Kidney (tissue), 14 donors: ENCODE data around the gene KMT2C. TPM values are rescaled to one million over a fixed set of nuclear protein-coding genes. Genes with fewer than 3 reads are reported as not detected.

Experiments
- DNase-seq, 5 donors: peaks; one replicate each; pipeline ENCODE4 v3.0.0-alpha.2; 2013 to 2020
- FAIRE-seq: peaks from 2 replicates; lab custom pipeline; 2012; peaks lifted over from hg19 to GRCh38; lab: Jason Lieb, UNC
- H3K27ac ChIP-seq, 2 donors: one replicate each; pipeline ENCODE4 v1.7.0; 2013; ENCODE audit warnings: low read depth in 2 of 2, low read length in 2 of 2, inconsistent platforms in 1 of 2
- H3K27me3 ChIP-seq: one replicate; pipeline ENCODE4 v1.7.1; 2013; ENCODE audit warnings: low read length, inconsistent platforms; ENCODE audit not compliant: control insufficient read depth, insufficient read depth
- H3K36me3 ChIP-seq, 3 donors: one replicate each; pipeline versions ENCODE4 v1.7.0 to v1.7.1; 2013; ENCODE audit warnings: low read length in 3 of 3, control low read depth in 1 of 3, inconsistent platforms in 1 of 3; ENCODE audit not compliant: insufficient read depth in 3 of 3, control insufficient read depth in 2 of 3
- H3K4me1 ChIP-seq, 3 donors: one replicate each; pipeline versions ENCODE4 v1.7.0 to v1.7.1; 2013; ENCODE audit warnings: low read length in 3 of 3, inconsistent platforms in 1 of 3, low read depth in 1 of 3; ENCODE audit not compliant: control insufficient read depth in 2 of 3, insufficient read depth in 2 of 3
- H3K4me3 ChIP-seq, 3 donors: one replicate each; pipeline versions ENCODE4 v1.7.0 to v1.8.1; 2013; ENCODE audit warnings: low read length in 3 of 3, control low read depth in 1 of 3, inconsistent platforms in 1 of 3
- H3K9ac ChIP-seq, 3 donors: one replicate each; pipeline versions ENCODE4 v1.7.0 to v1.7.1; 2013; ENCODE audit warnings: low read length in 3 of 3, control low read depth in 1 of 3, inconsistent platforms in 1 of 3
- H3K9me3 ChIP-seq, 3 donors: one replicate each; pipeline versions ENCODE4 v1.7.0 to v1.7.1; 2013; ENCODE audit warnings: low read length in 3 of 3, control low read depth in 1 of 3, inconsistent platforms in 1 of 3; ENCODE audit not compliant: control insufficient read depth in 2 of 3, insufficient read depth in 1 of 3
- intact Hi-C: fragments of 100-400 bp; cut with DNase I; formaldehyde crosslinking; loops from one replicate; pipeline ENCODE4 v1.11.1; 2022
- polyA plus RNA-seq: library from polyadenylated mRNA; stranded (reverse); fragments of 350-450 nt; fragmentation: Illumina TruSeq; extraction: RNeasy Lipid Tissue Mini Kit (QIAGEN cat#74804); gene quantifications from one replicate; pipeline ENCODE4 v1.2.3, GENCODE V29; 2014; ENCODE audit warnings: low read depth, low replicate concordance; ENCODE audit not compliant: insufficient read depth
- total RNA-seq: library from RNA; stranded (reverse); fragmentation: NEBNext Ultra II Directional; extraction: Animal tissue kit (Norgen Biotek cat#: 25700); gene quantifications from one replicate; pipeline ENCODE4 v1.2.1, GENCODE V29; 2021
- TF ChIP-seq, protein P1 (sequence below): IDR thresholded peaks from 3 replicates; pipeline ENCODE4 v1.5.1; 2012; ENCODE audit warnings: mild to moderate bottlenecking, moderate library complexity, borderline replicate concordance; ENCODE audit not compliant: insufficient read depth; ENCODE audit errors: extremely low read depth
- donor health status: control.
- donor health status: control.
- donor health status: control.
- donor health status: control.
- donor health status: control.
- donor health status: DM: yes; HTN: yes; CAD: no.
- donor health status: Normal renal cell carcinoma (clear cell type).

KMT2C gene
- total and polyA plus RNA-seq, 2 donors from 2014 or later: 4.8 to 102 TPM

DNA sequence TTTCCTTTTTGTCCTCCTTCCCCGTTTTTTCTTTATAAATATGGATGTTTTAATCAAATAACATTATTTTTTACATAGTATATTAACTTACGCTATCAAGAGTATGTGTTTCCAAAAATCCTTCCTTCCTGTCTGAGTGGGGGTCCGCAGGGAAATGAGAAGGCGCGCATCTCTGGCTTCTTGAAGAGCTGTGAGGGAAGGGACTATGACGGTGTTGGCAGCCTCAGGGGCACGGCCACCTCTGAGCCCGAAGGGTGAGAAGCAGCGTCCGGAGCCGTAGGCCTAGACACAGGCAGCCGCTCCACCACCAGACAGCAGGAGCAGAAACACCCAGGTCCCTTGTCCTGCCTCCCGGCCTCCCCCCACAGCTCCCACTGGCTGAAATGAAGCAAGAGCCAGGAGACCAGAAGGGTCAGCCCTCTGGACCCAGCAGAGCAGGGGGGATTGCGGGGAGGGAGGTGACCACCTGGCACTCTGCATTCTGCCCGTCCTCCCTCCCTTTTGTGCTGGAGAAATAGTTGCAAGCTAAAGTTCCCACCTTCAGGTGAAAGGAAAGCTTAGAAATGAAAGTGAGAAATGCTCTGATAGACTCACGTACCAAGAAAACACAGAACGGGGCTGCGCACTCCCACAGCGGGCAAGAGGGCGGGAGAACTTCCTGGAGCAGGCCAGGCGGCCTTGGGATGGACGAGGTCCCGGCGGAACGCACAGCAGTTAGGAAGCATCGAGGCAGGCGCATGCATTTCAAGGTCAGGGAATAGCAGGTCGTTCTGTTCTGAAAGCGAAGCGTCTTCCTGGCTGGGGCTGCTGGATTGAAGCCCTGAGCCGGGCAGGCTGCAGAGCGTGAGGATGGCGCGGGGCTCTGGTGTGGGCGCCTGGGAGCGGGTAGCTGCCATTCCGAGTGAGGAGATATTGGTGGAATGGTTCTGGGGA, 304.9 kb downstream of the KMT2C start:
- H3K27ac ChIP-seq: no peak overlapping the region
- intact Hi-C loops: no loop called here
- TF ChIP-seq, protein P1, sequence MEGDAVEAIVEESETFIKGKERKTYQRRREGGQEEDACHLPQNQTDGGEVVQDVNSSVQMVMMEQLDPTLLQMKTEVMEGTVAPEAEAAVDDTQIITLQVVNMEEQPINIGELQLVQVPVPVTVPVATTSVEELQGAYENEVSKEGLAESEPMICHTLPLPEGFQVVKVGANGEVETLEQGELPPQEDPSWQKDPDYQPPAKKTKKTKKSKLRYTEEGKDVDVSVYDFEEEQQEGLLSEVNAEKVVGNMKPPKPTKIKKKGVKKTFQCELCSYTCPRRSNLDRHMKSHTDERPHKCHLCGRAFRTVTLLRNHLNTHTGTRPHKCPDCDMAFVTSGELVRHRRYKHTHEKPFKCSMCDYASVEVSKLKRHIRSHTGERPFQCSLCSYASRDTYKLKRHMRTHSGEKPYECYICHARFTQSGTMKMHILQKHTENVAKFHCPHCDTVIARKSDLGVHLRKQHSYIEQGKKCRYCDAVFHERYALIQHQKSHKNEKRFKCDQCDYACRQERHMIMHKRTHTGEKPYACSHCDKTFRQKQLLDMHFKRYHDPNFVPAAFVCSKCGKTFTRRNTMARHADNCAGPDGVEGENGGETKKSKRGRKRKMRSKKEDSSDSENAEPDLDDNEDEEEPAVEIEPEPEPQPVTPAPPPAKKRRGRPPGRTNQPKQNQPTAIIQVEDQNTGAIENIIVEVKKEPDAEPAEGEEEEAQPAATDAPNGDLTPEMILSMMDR: no peak
- H3K4me3 ChIP-seq: no peak overlapping the region
- H3K27me3 ChIP-seq: no peaks in the 10 kb centered on the region
- no peak overlapping the region for H3K9ac ChIP-seq
- no peaks in the 10 kb centered on the region for H3K4me1 ChIP-seq
- no peaks in the 10 kb centered on the region for H3K9me3 ChIP-seq
- DNase-seq (no peak), FAIRE-seq (no peak)
- peaks cover 0 to 6% (median 6%) of the 10 kb centered on the region in 3 donors for H3K36me3 ChIP-seq

DNA sequence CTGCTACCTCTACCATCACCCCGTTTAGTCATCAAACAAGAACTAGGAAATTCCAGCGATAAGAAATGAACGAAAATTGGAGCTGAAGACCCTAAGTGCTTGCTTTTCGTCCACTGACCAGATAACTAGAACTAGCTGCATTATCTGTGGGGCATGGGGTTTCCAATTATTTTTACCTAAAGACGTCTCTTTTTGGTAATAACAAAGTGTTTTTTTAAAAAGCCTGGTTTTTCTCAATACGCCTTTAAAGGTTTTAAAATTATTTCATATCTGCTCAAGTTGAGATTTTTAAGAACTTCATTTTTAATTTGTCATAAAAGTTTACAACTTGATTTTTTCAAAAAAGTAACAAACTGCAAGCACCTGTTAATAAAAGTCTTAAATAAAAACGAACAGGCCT, 306.1 kb downstream of the KMT2C start:
- no peak for DNase-seq
- H3K9ac ChIP-seq: no peak overlapping the region
- H3K9me3 ChIP-seq: peaks cover 0 to 4% (median 0%) of the 10 kb centered on the region in 3 donors
- no peak overlapping the region for H3K27ac ChIP-seq
- no peaks in the 10 kb centered on the region for H3K4me1 ChIP-seq
- TF ChIP-seq, protein P1: no peak
- intact Hi-C loops: no loop called here
- H3K36me3 ChIP-seq: peaks cover 0 to 13% (median 10%) of the 10 kb centered on the region in 3 donors
- FAIRE-seq: no peak
- H3K27me3 ChIP-seq: no peaks in the 10 kb centered on the region
- no peak overlapping the region for H3K4me3 ChIP-seq

DNA sequence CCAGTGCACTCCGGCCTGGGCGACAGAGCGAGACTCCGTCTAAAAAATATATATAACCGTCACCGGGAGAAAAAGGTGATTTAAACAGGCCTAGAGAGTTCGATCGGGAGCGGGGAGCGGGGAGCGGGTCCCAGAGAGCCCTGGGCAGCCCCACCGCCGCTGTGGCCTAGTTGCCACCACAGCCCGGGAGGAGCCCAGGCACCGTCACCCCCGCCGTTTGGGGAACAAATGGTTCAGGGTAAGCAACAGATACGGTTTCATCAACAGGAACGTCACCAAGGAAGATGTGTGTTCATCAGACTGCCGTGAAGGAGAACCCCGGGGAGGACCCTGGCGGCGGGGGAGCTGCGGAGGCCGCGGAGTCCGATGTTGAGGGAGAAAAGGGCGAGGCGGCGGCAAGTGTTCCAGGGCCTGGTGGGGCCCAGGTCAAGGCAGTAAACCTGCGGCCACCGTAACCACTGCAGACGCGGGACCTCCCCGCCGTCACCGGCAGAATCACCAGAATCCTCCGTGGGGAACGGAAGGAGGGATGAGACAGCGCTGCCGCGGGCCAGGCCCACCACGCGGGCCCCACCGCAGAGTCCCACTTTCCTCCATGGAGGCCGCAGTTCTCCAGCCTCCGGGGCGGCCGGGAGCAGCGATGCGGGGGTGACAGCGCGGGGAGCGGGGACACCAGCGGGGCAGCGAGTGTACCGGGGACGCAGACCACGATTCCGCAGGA, 306.9 kb downstream of the KMT2C start:
- intact Hi-C loops: no loop called here
- no peak for DNase-seq

More for the DNA sequence above, 306.9 kb downstream of the KMT2C start:
- no peak overlapping the region for H3K27ac ChIP-seq
- peaks cover 0 to 7% (median 0%) of the 10 kb centered on the region in 3 donors for H3K9me3 ChIP-seq
- TF ChIP-seq, protein P1: no peak
- H3K4me3 ChIP-seq: no peak overlapping the region
- H3K9ac ChIP-seq: no peak overlapping the region
- FAIRE-seq: no peak
- H3K36me3 ChIP-seq: peaks cover 4 to 21% (median 15%) of the 10 kb centered on the region in 3 donors
- no peaks in the 10 kb centered on the region for H3K27me3 ChIP-seq
- H3K4me1 ChIP-seq: no peaks in the 10 kb centered on the region
